Upper lobe of right lung (tissue), 1 donor: ENCODE data around the gene NBEA. TPM values are rescaled to one million over a fixed set of nuclear protein-coding genes. Genes with fewer than 3 reads are reported as not detected.
"Not testable (repeated sequence)": the region's sequence is repeated elsewhere in the genome, so short reads cannot be mapped to it uniquely, and the experiment has no call there.

Source experiments
- ATAC-seq: fragments of 200-7000 bp; cut with Tn5 transposase; one replicate; pipeline ENCODE4 v1.9.1; 2020; ENCODE audit warnings: mild to moderate bottlenecking, moderate library complexity
- DNase-seq: peaks from one replicate; pipeline ENCODE4 v3.0.0-alpha.2; 2020
- H3K27ac ChIP-seq: fragments of 200-600 bp; one replicate; pipeline ENCODE4 v1.8.0; 2022
- H3K27me3 ChIP-seq: fragments of 200-600 bp; one replicate; pipeline ENCODE4 v1.8.0; 2022; ENCODE audit warnings: mild to moderate bottlenecking
- H3K36me3 ChIP-seq: fragments of 200-600 bp; one replicate; pipeline ENCODE4 v1.8.0; 2022
- H3K4me1 ChIP-seq: fragments of 200-600 bp; one replicate; pipeline ENCODE4 v1.8.0; 2022
- H3K4me3 ChIP-seq: fragments of 200-600 bp; one replicate; pipeline ENCODE4 v1.8.0; 2022; ENCODE audit warnings: mild to moderate bottlenecking
- H3K9me3 ChIP-seq: fragments of 200-600 bp; one replicate; pipeline ENCODE4 v1.8.0; 2022
- intact Hi-C: fragments of 100-400 bp; cut with DNase I; formaldehyde crosslinking; loops from one replicate; pipeline ENCODE4 v1.11.0; 2022
- total RNA-seq: library from RNA; stranded (reverse); fragmentation: NEBNext Ultra II Directional; extraction: Animal tissue kit (Norgen Biotek cat#: 25700); gene quantifications from one replicate; pipeline ENCODE4 v1.2.1, GENCODE V29; 2021
- TF ChIP-seq, protein P1 (sequence below): fragments of 200-600 bp; IDR thresholded peaks from one replicate; pipeline ENCODE4 v1.8.0; 2022; ENCODE audit warnings: antibody characterized with exemption
- donor health status: DM: no; HTN: yes; CAD: no; lungs with severe emphysema.

Gene NBEA
- total RNA-seq, 1 donor from 2014 or later = 5.6 TPM

GRCh38 chr13:34900288-34900739 lies 41.8 kb upstream of the NBEA start:
- TF ChIP-seq, protein P1, sequence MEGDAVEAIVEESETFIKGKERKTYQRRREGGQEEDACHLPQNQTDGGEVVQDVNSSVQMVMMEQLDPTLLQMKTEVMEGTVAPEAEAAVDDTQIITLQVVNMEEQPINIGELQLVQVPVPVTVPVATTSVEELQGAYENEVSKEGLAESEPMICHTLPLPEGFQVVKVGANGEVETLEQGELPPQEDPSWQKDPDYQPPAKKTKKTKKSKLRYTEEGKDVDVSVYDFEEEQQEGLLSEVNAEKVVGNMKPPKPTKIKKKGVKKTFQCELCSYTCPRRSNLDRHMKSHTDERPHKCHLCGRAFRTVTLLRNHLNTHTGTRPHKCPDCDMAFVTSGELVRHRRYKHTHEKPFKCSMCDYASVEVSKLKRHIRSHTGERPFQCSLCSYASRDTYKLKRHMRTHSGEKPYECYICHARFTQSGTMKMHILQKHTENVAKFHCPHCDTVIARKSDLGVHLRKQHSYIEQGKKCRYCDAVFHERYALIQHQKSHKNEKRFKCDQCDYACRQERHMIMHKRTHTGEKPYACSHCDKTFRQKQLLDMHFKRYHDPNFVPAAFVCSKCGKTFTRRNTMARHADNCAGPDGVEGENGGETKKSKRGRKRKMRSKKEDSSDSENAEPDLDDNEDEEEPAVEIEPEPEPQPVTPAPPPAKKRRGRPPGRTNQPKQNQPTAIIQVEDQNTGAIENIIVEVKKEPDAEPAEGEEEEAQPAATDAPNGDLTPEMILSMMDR = no peak
- ATAC-seq (no peak), DNase-seq (no peak)

DNA sequence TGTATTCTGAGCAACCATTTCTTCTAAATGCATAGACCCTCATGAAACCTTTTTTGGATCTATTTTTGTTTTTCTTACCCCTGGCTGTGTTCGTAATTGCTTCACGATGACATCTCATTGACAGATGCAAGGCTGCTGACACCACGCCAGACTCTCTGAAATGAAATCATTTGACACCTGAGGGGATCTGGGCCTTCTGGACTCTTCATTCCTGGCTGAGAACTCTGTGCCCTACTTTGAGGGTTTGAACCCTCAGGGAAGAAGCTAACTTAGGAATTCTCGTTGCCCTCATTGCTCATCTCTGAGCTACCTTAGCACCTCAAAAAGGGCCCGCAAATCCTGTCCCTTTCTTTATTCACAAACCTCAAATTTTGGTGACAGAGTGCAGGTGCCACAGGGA lies 40.5 kb upstream of the NBEA start:
- Histone ChIP-seq H3K36me3 (no peaks in the 10 kb centered on the region), H3K4me1 (no peaks in the 10 kb centered on the region), H3K27ac (no peak overlapping the region), H3K27me3 (no peaks in the 10 kb centered on the region), H3K9me3 (no peaks in the 10 kb centered on the region), H3K4me3 (no peak overlapping the region)
- TF ChIP-seq, protein P1 = no peak
- intact Hi-C loops = no loop called here
- DNase-seq = no peak
- ATAC-seq = no peak

More at GRCh38 chr13:34900288-34900739, 41.8 kb upstream of the NBEA start:
- H3K27ac ChIP-seq = no peak overlapping the region
- no peaks in the 10 kb centered on the region for H3K36me3 ChIP-seq
- H3K4me1 ChIP-seq = no peaks in the 10 kb centered on the region
- H3K27me3 ChIP-seq = no peaks in the 10 kb centered on the region
- no peak overlapping the region for H3K4me3 ChIP-seq
- intact Hi-C loops = no loop called here
- no peaks in the 10 kb centered on the region for H3K9me3 ChIP-seq

DNA sequence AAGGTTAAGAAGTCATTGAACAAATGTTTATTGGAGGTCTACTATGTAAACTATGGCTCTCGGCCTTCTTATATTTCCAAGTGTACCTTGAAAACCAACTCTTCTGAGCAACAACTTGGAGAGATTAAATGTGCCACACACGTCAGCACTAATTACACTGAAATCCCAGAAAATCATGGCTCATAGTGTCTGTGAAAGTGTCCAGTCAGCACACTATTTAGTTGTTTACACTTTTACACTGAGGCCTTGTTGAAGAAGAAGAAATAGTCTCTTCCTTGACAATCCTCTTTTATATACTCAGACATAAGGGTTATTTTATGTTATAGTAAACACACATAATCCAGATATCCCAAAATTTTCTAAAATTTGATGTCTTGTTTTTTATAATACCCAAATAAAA lies 30.9 kb upstream of the NBEA start:
- no peaks in the 10 kb centered on the region for H3K27me3 ChIP-seq
- no peaks in the 10 kb centered on the region for H3K36me3 ChIP-seq
- ATAC-seq (no peak), DNase-seq (no peak)
- TF ChIP-seq, protein P1 = no peak
- H3K4me1 ChIP-seq = no peaks in the 10 kb centered on the region
- H3K4me3 ChIP-seq = no peak overlapping the region
- H3K27ac ChIP-seq = no peak overlapping the region
- H3K9me3 ChIP-seq = no peaks in the 10 kb centered on the region
- intact Hi-C loops = no loop called here

GRCh38 chr13:34913040-34913439 lies 29.0 kb upstream of the NBEA start:
- TF ChIP-seq, protein P1 = no peak
- H3K4me1 ChIP-seq = no peaks in the 10 kb centered on the region
- peak; percentile 37 for ATAC-seq
- no peaks in the 10 kb centered on the region for H3K9me3 ChIP-seq
- no peak for DNase-seq
- H3K27ac ChIP-seq = no peak overlapping the region
- no peak overlapping the region for H3K4me3 ChIP-seq
- H3K36me3 ChIP-seq = no peaks in the 10 kb centered on the region
- intact Hi-C loops = no loop called here
- no peaks in the 10 kb centered on the region for H3K27me3 ChIP-seq

DNA sequence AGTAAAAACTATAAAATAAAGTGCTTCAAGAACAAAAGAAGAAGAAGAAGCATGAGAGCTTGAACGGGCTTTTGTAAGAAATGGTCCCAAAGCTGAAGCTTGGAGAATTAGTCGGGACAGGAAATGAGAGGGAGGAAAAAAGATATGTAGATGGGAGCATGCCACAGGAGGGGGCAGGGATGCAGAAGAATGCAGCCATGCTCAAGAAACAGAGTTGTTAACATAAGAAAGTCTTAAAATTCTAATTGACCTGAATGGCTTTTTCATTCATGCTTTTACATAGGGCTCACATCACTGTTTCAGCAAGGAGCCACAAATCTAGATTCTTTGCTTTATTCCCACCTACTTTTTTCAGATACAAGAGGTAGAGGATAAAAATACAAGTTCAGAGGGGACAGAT lies 27.7 kb upstream of the NBEA start:
- Histone ChIP-seq H3K4me3 (no peak overlapping the region), H3K27ac (no peak overlapping the region), H3K4me1 (no peaks in the 10 kb centered on the region), H3K9me3 (no peaks in the 10 kb centered on the region), H3K36me3 (no peaks in the 10 kb centered on the region), H3K27me3 (no peaks in the 10 kb centered on the region)
- intact Hi-C loops = no loop called here
- DNase-seq = no peak
- TF ChIP-seq, protein P1 = no peak
- no peak for ATAC-seq

- TF ChIP-seq, protein P1 = no peak
- Histone ChIP-seq H3K27me3 (no peaks in the 10 kb centered on the region), H3K4me3 (no peak overlapping the region), H3K9me3 (no peaks in the 10 kb centered on the region), H3K27ac (no peak overlapping the region), H3K36me3 (no peaks in the 10 kb centered on the region), H3K4me1 (no peaks in the 10 kb centered on the region)
- ATAC-seq = no peak
- intact Hi-C loops = no loop called here
- DNase-seq = no peak
Measured at GRCh38 chr13:34926508-34926907, 15.6 kb upstream of the NBEA start.

- H3K4me1 ChIP-seq, H3K27me3 ChIP-seq, H3K4me3 ChIP-seq, intact Hi-C loops, H3K9me3 ChIP-seq, H3K27ac ChIP-seq, DNase-seq, ATAC-seq, H3K36me3 ChIP-seq: not testable (repeated sequence)
Measured at GRCh38 chr13:34928676-34929075, 13.4 kb upstream of the NBEA start.
